GM10266 (cell line): ENCODE results near the gene IDH2.

Experiments
- DNase-seq: peaks from one replicate; pipeline ENCODE4 v3.0.0; 2012; ENCODE audit errors: extremely low spot score
- TF ChIP-seq, protein P1 (sequence below): IDR thresholded peaks from 2 replicates; pipeline ENCODE4 v1.5.1; 2012; ENCODE audit warnings: mild to moderate bottlenecking, low read depth; ENCODE audit not compliant: control insufficient read depth, insufficient read depth; ENCODE audit errors: missing control alignments

IDH2 gene

DNA sequence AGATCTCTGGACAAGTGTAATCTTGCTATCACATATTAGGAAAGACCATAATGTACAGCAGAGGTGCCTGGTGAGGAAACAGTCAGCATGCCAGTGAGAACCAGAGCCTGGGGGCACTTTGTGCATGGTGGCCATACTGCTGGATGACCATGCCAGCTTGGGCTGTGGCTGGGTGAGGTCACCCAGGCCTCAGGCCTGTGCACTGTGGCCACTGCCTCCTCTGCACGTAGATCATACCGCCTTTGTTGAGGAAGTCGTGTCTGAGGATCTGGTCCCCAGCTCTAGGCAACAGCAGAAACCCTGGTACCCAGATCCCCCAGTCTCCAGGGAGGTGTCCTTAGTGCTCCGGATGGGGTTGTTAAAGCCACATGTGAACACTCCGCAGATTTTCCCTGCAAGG, 62.3 kb downstream of the IDH2 start:
- TF ChIP-seq, protein P1, sequence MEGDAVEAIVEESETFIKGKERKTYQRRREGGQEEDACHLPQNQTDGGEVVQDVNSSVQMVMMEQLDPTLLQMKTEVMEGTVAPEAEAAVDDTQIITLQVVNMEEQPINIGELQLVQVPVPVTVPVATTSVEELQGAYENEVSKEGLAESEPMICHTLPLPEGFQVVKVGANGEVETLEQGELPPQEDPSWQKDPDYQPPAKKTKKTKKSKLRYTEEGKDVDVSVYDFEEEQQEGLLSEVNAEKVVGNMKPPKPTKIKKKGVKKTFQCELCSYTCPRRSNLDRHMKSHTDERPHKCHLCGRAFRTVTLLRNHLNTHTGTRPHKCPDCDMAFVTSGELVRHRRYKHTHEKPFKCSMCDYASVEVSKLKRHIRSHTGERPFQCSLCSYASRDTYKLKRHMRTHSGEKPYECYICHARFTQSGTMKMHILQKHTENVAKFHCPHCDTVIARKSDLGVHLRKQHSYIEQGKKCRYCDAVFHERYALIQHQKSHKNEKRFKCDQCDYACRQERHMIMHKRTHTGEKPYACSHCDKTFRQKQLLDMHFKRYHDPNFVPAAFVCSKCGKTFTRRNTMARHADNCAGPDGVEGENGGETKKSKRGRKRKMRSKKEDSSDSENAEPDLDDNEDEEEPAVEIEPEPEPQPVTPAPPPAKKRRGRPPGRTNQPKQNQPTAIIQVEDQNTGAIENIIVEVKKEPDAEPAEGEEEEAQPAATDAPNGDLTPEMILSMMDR: no peak
- DNase-seq: no peak

DNA sequence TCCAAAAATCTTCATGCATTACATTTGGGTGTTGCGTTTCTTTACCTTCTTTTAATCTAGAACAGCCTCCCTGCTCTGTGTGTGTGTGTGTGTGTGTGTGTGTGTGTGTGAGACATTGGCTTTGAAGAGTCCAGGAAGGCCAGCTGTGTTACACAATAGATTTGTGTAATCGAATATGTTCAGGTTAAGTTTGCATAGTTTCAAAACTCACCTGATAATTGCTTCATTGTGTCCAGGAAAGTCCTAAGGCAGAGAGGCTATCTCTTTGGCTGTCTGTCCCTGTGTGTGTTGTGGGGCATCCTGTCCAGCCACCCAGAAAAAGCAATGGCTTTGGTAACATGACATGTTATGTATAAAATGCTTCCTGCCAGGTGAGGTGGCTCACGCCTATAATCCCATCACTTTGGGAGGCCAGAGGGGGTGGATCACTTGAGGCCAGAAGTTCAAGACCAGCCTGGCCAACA, 63.6 kb downstream of the IDH2 start:
- TF ChIP-seq, protein P1: no peak
- no peak for DNase-seq

DNA sequence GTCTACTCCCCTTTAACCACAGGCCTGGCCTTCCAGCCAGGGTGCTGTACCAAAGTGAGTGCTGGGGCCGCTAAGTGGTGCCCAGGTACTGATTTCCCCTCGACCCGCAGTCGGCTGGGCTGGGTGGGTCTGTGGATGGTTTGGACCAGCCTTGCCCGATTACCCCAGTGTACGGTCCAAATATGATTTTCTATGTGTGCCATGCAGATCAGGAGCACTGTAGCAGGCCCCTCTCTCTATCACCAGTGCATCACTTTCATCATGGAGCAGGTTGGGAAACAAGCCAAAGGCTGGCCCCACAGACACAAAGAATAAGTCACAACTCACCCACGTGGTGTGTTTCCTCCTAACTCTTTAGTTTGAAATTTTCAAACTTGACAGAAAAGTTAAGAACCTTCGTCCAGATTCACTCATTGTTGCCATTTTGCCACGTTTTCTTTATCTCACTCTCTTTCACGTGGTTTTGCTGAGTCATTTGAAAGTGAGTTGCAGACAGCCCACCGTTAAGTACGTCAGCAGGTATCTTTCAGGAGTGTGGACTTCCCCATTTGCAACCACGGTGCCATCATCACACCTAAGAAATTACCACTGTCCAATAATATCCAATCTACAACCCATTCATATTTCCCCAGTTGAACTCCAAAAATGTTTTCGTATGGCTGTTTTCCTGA, 64.2 kb downstream of the IDH2 start:
- TF ChIP-seq, protein P1: no peak

DNA sequence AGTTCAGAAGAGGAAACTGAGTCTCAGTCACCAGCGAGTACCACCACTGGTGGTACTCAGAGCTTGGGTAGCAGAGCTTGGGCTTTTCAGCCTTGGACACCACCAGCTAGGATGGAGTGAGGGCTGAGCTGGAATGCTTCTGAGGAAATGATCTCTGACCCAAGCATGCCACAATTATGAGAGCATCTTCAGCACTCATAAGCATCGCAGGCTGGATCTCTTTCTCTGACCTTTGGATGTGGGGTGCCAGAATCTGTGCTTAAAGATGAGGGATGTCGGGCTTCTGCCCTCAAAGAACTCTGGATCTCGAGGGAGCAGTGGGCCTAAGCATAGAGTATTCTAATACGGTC, 64.8 kb downstream of the IDH2 start:
- TF ChIP-seq, protein P1: no peak
- DNase-seq: no peak

More for the DNA sequence above, 64.2 kb downstream of the IDH2 start:
- DNase-seq: peak; percentile 75

DNA sequence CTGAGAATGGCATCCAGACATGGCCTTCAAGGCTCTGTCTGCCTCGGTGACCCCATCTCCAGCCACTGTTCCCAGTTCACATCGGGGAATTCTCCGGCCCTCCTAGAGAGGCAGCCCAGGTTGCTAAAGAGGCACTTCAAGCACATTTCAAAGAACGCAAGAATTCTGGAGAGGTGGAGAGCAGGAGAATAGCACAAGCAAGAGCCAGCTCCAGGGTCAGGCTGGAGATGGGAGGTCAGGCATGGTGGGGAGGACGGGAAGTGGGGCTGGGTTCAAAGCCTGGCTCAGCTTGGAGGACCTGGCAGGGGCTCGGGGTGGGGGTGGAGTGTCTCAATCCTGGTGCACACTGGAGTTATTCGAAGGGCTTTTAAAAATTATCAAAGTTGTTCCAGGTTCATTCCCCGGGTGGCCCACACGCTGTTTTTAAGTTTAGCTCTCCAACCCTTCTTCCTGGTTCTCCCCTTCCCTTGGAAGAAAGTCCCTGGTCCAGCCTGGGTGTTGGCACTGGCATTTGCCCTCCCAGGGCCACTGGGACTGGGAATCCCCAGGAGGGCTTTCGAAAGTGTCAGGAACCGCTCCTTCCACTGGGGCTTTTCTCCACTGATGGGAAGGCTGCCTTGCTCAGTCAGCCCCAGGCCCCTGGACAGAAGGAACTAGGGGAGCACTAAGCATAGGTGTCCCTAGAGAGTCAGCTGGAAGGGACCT, 65.3 kb downstream of the IDH2 start:
- DNase-seq: no peak
- TF ChIP-seq, protein P1: no peak

DNA sequence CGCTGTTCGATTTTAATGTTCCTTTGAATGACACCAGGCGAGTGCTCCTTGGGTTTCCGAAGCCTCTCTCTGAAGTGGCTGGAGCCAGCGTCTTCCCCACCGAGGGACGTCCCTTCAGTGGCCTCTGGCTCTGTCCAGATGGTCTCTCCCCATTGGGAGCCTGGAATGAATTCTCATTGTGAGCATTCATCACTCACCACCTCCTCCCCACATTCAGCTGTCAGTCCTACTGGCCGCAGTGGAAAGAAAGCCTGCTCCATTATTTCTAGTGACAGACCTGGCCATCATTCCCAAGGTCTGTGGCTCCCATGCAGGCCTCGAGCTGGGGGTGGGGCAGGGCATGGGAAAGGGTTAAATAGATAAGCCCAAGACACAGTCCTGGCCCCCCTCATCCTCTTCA, 65.9 kb downstream of the IDH2 start:
- no peak for DNase-seq
- TF ChIP-seq, protein P1: no peak

DNA sequence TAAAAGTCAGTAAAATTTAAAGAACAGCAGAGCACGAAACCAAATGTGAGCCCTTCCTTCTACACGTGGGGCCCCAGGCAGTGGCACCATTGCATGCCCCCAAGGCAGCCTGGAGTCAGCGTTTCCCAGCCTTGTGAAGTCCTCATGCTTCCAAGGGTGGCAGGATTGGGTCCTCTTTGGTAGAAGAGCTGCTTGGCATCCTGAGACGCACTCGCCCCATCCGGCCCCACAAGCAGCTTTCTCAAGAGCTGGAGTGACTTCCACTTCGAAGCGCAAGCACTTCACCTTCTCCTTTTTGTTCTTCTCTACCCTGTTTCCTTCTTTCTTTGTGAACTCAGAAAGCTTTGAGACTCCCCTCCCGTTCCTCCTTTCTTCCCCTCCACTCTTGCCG, 66.4 kb downstream of the IDH2 start:
- no peak for DNase-seq
- TF ChIP-seq, protein P1: no peak
